Endometrium (tissue), 2 donors: Measurements from ENCODE around the gene TMEM95.
"Not testable (repeated sequence)": the region's sequence is repeated elsewhere in the genome, so short reads cannot be mapped to it uniquely, and the experiment has no call there.

Source experiments
- FAIRE-seq: peaks from 2 replicates; lab custom pipeline; 2012; peaks lifted over from hg19 to GRCh38; lab: Jason Lieb, UNC
- donor health status: control.
- donor health status: control.

TMEM95 gene

GRCh38 chr17:7346761-7347614 is 8.0 kb upstream of the TMEM95 start:
- no peak for FAIRE-seq

GRCh38 chr17:7347630-7348477 is 7.1 kb upstream of the TMEM95 start:
- FAIRE-seq: no peak

GRCh38 chr17:7348478-7349242 is 6.3 kb upstream of the TMEM95 start:
- FAIRE-seq: no peak

- FAIRE-seq: no peak
These were observed 3.1 kb upstream of the TMEM95 start, which contains the start of gene KCTD11 for GRCh38 chr17:7351665-7352502. KCTD11 (plus strand) TSS chr17:7352162.

- no peak for FAIRE-seq
These were observed 2.5 kb upstream of the TMEM95 start for GRCh38 chr17:7352503-7352889.

DNA sequence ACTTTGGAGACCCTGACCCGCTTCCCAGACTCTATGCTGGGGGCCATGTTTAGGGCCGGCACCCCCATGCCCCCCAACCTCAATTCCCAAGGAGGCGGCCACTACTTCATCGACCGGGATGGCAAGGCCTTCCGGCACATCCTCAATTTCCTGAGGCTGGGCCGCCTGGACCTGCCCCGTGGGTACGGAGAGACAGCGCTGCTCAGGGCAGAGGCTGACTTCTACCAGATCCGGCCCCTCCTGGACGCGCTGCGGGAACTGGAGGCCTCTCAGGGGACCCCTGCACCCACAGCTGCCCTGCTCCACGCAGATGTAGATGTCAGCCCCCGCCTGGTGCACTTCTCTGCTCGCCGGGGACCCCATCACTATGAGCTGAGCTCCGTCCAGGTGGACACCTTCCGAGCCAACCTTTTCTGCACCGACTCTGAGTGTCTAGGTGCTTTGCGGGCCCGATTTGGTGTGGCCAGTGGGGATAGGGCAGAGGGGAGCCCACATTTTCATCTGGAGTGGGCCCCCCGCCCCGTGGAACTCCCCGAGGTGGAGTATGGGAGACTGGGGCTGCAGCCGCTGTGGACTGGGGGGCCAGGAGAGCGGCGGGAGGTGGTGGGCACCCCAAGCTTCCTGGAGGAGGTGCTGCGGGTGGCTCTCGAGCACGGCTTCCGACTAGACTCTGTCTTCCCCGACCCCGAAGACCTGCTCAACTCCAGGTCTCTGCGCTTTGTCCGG is 1.9 kb upstream of the TMEM95 start:
- no peak for FAIRE-seq

GRCh38 chr17:7354262-7354843 is 603 bp upstream of the TMEM95 start:
- no peak for FAIRE-seq

GRCh38 chr17:7355573-7355972 is 617 bp downstream of the TMEM95 start:
- no peak for FAIRE-seq

- no peak for FAIRE-seq
These were observed 1.2 kb downstream of the TMEM95 start for GRCh38 chr17:7356072-7356549.

GRCh38 chr17:7356756-7357155 is 1.8 kb downstream of the TMEM95 start:
- FAIRE-seq: no peak

GRCh38 chr17:7357381-7357780 is 2.4 kb downstream of the TMEM95 start:
- FAIRE-seq: no peak

DNA sequence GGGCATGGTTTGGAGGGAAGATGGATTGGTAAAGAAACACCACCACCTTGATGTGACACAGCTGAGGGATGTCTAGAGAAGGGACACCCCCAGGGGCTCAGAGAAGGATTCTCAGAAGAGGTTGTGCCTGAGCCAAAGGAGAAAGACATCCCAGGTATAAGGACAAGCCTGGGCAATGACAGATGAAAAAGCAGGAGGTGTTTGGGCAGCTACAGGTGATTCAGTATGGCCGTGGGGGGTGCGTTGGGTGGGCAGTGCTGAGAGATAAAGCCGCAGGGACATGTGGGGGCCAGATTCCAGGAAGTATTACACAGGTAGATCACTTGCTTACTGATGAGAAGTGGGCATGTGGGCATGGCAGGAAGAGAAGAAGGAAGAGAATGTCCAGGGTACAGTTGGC is 7.0 kb downstream of the TMEM95 start:
- no peak for FAIRE-seq

GRCh38 chr17:7363311-7363710 is 8.4 kb downstream of the TMEM95 start:
- FAIRE-seq: no peak

- FAIRE-seq: not testable (repeated sequence)
These were observed 11.0 kb downstream of the TMEM95 start for GRCh38 chr17:7365963-7366362.

- no peak for FAIRE-seq
These were observed 12.1 kb downstream of the TMEM95 start for GRCh38 chr17:7367083-7367482.

DNA sequence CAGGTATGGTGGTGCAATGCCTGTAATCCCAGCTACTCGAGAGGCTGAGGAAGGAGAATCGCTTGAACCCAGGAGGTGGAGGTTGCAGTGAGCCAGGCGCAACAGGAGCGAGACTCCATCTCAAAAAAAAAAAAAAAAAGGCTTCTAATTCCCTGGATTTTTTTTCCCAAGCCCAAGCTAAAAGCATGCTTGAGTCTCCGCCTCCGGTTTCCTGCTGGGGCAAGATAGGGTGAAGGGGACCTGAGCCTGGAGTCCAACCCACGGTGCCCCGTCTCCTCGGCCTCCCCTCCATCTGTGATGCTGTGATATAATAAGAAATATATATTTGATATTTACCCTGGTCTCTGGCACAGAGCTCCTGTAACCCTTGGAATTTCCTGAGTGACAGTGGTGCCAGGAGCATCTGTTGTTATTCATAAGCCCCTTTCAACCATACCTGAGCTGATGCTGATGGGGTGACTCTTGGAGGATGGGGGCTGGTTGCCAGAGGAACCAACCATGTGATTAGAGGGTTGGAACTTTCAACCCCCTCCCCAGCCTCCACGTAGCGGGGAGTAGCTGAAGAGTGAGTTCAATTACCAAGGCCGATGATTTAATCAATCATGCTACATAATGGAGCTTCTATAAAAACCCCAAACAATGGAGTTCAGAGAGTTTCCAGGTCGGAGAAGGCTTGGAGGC is 13.1 kb downstream of the TMEM95 start:
- no peak for FAIRE-seq

GRCh38 chr17:7368599-7368994 is 13.6 kb downstream of the TMEM95 start:
- FAIRE-seq: not testable (repeated sequence)

- no peak for FAIRE-seq
These were observed 14.9 kb downstream of the TMEM95 start for GRCh38 chr17:7369825-7370224.

- FAIRE-seq: no peak
These were observed 15.9 kb downstream of the TMEM95 start for GRCh38 chr17:7370853-7371252.

GRCh38 chr17:7374353-7374752 is 19.4 kb downstream of the TMEM95 start:
- no peak for FAIRE-seq
